Fibroblast of lung (primary cell): Measurements from ENCODE around the gene ZNF275. TPM values are rescaled to one million over a fixed set of nuclear protein-coding genes. Genes with fewer than 3 reads are reported as not detected.

Experiments
- DNase-seq, 2 donors: peaks; one replicate each; pipeline versions ENCODE4 v3.0.0 to v3.0.0-alpha.2; 2010; ENCODE audit warnings: low read depth in 2 of 2
- H2AFZ ChIP-seq: 2 replicates; pipeline ENCODE4 v1.5.1; 2012; ENCODE audit warnings: low read length, control low read depth, inconsistent platforms
- H3K27ac ChIP-seq: 2 replicates; pipeline ENCODE4 v1.5.1; 2011; ENCODE audit warnings: low read length, control low read depth; ENCODE audit not compliant: insufficient read depth
- H3K27me3 ChIP-seq: 2 replicates; pipeline ENCODE4 v1.5.1; 2011; ENCODE audit warnings: mild to moderate bottlenecking, low read length; ENCODE audit not compliant: control insufficient read depth, insufficient read depth
- H3K36me3 ChIP-seq: 2 replicates; pipeline ENCODE4 v1.5.1; 2011; ENCODE audit warnings: low read length; ENCODE audit not compliant: control insufficient read depth, insufficient read depth
- H3K4me1 ChIP-seq: 2 replicates; pipeline ENCODE4 v1.5.1; 2011; ENCODE audit warnings: low read length; ENCODE audit not compliant: control insufficient read depth, insufficient read depth; ENCODE audit errors: extremely low read depth
- H3K4me2 ChIP-seq: 2 replicates; pipeline ENCODE4 v1.5.1; 2011; ENCODE audit warnings: low read length, control low read depth; ENCODE audit not compliant: insufficient read depth; ENCODE audit errors: extremely low read depth
- H3K4me3 ChIP-seq, 4 experiments: fragments of 200-600 bp in 1 of 4; sonication (generic) in 1 of 4; replicated peaks in 1 of 4; 2 replicates each; pipeline ENCODE4 v1.5.1; 2011 to 2016; ENCODE audit warnings: low read length in 4 of 4, low read depth in 3 of 4, mild to moderate bottlenecking in 3 of 4, control low read depth in 2 of 4, inconsistent platforms in 1 of 4, mixed read lengths in 1 of 4; ENCODE audit not compliant: insufficient read depth in 1 of 4; ENCODE audit errors: control extremely low read depth in 1 of 4
- H3K79me2 ChIP-seq: 2 replicates; pipeline ENCODE4 v1.5.1; 2012; ENCODE audit warnings: mild to moderate bottlenecking, low read length, inconsistent platforms; ENCODE audit not compliant: control insufficient read depth, insufficient read depth
- H3K9ac ChIP-seq: 2 replicates; pipeline ENCODE4 v1.5.1; 2011; ENCODE audit warnings: mild to moderate bottlenecking, low read length, control low read depth; ENCODE audit not compliant: insufficient read depth
- H3K9me3 ChIP-seq: 2 replicates; pipeline ENCODE4 v1.5.1; 2012; ENCODE audit warnings: low read depth, low read length; ENCODE audit not compliant: control insufficient read depth, insufficient read depth
- H4K20me1 ChIP-seq: 2 replicates; pipeline ENCODE4 v1.5.1; 2011; ENCODE audit warnings: low read length; ENCODE audit not compliant: control insufficient read depth, insufficient read depth; ENCODE audit errors: extremely low read depth
- EZH2 ChIP-seq: IDR thresholded peaks from 2 replicates; pipeline ENCODE4 v1.5.1; 2012; ENCODE audit warnings: low read length, control low read depth, mild to moderate bottlenecking; ENCODE audit errors: missing control alignments
- polyA plus RNA-seq, 2 donors: library from polyadenylated mRNA; depleted of rRNA in 1 of 2; stranded (reverse) in 1 of 2; unstranded in 1 of 2; fragments of >200 nt; gene quantifications; 2 replicates each; pipeline ENCODE4 v1.2.1, GENCODE V29; 2011 to 2012; ENCODE audit warnings: missing spikeins in 1 of 2
- total RNA-seq: library from RNA; depleted of rRNA; stranded (reverse); fragments of >200 nt; gene quantifications from 2 replicates; pipeline ENCODE4 v1.2.1, GENCODE V29; 2014
- TF ChIP-seq, protein P1 (sequence below), 2 donors: IDR thresholded peaks in 1 of 2; conservative IDR thresholded peaks in 1 of 2; 1 replicate in 1 of 2; 2 replicates in 1 of 2; pipeline ENCODE4 v1.5.1; 2011 to 2012; ENCODE audit warnings: low read length in 2 of 2, control low read depth in 1 of 2, inconsistent platforms in 1 of 2, low read depth in 1 of 2, mild to moderate bottlenecking in 1 of 2

Gene ZNF275
- total and polyA plus RNA-seq, 2 donors (not counting 1 experiment from before 2014, with no cell fraction given): 6.3 to 12.2 TPM

DNA sequence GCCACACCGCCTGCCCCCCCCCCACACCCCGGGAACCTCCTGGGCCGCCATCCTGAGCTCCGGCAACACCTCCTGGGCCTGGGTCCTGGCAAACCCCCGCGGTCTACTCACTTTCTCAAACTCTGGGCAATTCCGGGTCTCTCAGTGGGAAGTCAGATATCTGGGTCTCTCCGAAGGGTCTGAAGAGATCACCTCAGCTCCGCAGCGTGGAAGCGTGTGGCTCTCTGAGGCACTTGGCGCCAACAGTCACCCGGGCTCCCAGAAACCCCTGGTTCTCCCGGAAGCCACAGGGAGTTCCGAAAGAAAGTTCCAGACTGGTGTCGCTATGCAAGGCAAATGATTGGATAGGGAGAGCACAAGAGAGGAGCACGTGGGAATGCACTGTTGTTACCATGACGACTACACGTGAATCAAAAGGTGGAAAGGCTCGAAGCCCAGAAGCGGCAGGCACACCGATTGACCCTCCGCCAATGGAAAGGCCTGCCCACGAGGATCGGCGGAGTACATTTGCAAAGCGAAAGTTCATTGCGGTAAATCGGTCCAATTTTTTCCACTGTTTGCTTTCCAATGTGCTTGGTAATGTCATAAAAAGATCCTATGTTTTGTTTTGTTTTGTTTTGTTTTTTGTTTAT lies 67.3 kb downstream of the ZNF275 start, which contains the start of gene PNMA6E:
Gene PNMA6E (minus strand): TSS at position 218 of the 632 bp plus-strand sequence. CDS start 2,501 bp downstream, outside the sequence.
- Histone ChIP-seq H3K36me3 (no peaks in the 10 kb centered on the region), H3K79me2 (no peaks in the 10 kb centered on the region), H3K27me3 (no peaks in the 10 kb centered on the region), H3K4me3 (no peak within 1 kb of the TSS), H3K9ac (no peak within 1 kb of the TSS), H3K4me1 (no peaks in the 10 kb centered on the region), H3K9me3 (no peaks in the 10 kb centered on the region), H4K20me1 (no peaks in the 10 kb centered on the region), H2AFZ (no peak within 1 kb of the TSS), H3K27ac (no peak within 1 kb of the TSS), H3K4me2 (no peak within 1 kb of the TSS)
- DNase-seq: no peak
- TF ChIP-seq, protein P1, sequence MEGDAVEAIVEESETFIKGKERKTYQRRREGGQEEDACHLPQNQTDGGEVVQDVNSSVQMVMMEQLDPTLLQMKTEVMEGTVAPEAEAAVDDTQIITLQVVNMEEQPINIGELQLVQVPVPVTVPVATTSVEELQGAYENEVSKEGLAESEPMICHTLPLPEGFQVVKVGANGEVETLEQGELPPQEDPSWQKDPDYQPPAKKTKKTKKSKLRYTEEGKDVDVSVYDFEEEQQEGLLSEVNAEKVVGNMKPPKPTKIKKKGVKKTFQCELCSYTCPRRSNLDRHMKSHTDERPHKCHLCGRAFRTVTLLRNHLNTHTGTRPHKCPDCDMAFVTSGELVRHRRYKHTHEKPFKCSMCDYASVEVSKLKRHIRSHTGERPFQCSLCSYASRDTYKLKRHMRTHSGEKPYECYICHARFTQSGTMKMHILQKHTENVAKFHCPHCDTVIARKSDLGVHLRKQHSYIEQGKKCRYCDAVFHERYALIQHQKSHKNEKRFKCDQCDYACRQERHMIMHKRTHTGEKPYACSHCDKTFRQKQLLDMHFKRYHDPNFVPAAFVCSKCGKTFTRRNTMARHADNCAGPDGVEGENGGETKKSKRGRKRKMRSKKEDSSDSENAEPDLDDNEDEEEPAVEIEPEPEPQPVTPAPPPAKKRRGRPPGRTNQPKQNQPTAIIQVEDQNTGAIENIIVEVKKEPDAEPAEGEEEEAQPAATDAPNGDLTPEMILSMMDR (conservative IDR thresholded peaks at IDR 0.05 in 1 of 2, IDR thresholded peaks at IDR 0.05 in 1 of 2; ENCODE audit: low read depth in 1 of 2, low read length in 2 of 2): no peak
- no peak for TF ChIP-seq EZH2

Other genes with a start within 250 kb of the ZNF275 start
- gene MAGEA1, start 154.9 kb upstream of the ZNF275 start, total RNA-seq: not detected in 2 replicates
- not detected in 2 replicates for gene MAGEA1, start 154.9 kb upstream of the ZNF275 start, polyA plus RNA-seq
- not detected in 2 replicates for gene PNMA6F, start 12.4 kb upstream of the ZNF275 start, total RNA-seq
- not detected in 2 replicates for gene PNMA6F, start 12.4 kb upstream of the ZNF275 start, polyA plus RNA-seq
- not detected in 2 replicates for gene PNMA6E, start 67.2 kb downstream of the ZNF275 start, total RNA-seq
- not detected in 2 replicates for gene PNMA6E, start 67.2 kb downstream of the ZNF275 start, polyA plus RNA-seq
- 0.17 and 0.26 TPM in 2 replicates for gene ZFP92, start 77.3 kb downstream of the ZNF275 start, total RNA-seq
- gene ZFP92, start 77.3 kb downstream of the ZNF275 start, polyA plus RNA-seq: 0.06 and 0.09 TPM in 2 replicates
- 1.8 and 3.1 TPM in 2 replicates for gene TREX2, start 111.9 kb downstream of the ZNF275 start, total RNA-seq
- 0.08 TPM in 1 of 2 replicates, not detected in the other for gene TREX2, start 111.9 kb downstream of the ZNF275 start, polyA plus RNA-seq
- gene HAUS7, start 136.4 kb downstream of the ZNF275 start, total RNA-seq: 7.3 and 10.5 TPM in 2 replicates
- 10.4 and 17.1 TPM in 2 replicates for gene HAUS7, start 136.4 kb downstream of the ZNF275 start, polyA plus RNA-seq
- gene BGN, start 160.8 kb downstream of the ZNF275 start, total RNA-seq: 10.1 and 18.7 TPM in 2 replicates
- 21.4 and 61.7 TPM in 2 replicates for gene BGN, start 160.8 kb downstream of the ZNF275 start, polyA plus RNA-seq
- not detected in 2 replicates for gene ATP2B3, start 183.5 kb downstream of the ZNF275 start, total RNA-seq
- not detected in 2 replicates for gene ATP2B3, start 183.5 kb downstream of the ZNF275 start, polyA plus RNA-seq